K562 (cell line): ENCODE results near the gene TEX14. TPM values are rescaled to one million over a fixed set of nuclear protein-coding genes. Genes with fewer than 3 reads are reported as not detected.
A peak's percentile ranks its signal among the peaks of the same experiment; 100 is the strongest.

Source experiments
- ATAC-seq: fragments of 200-7000 bp; cut with Tn5 transposase; 3 replicates; pipeline ENCODE4 v1.9.1; 2020; ENCODE audit warnings: moderate library complexity
- BruUV-seq: library from RNA; stranded (reverse); fragments of 400-500 nt; replicated peaks from 2 replicates; lab custom pipeline; 2021; lab: Mats Ljungman, UMichigan
- CTCF ChIA-PET: fragments of 300-600 bp; formaldehyde crosslinking; extraction: SDS; loops from one replicate; lab custom pipeline; 2021; ENCODE audit warnings: low intra/inter-chr PET ratio; lab: Yijun Ruan, JAX
- POLR2A ChIA-PET: fragments of 300-600, 350-650 bp; sonication (Branson Sonifier 250); formaldehyde crosslinking; extraction: SDS; loops from one replicate; lab custom pipeline; 2021; ENCODE audit warnings: antibody characterized with exemption, inconsistent platforms; lab: Yijun Ruan, JAX
- DNase-seq, 4 experiments: peaks; one replicate each; pipeline versions ENCODE4 v3.0.0 to v3.0.0-alpha.2; 2011 to 2018; ENCODE audit warnings: low spot score in 3 of 4, mixed read lengths in 3 of 4; ENCODE audit errors: extremely low read depth in 1 of 4
- FAIRE-seq: peaks from 2 replicates; lab custom pipeline; 2011; peaks lifted over from hg19 to GRCh38; lab: Jason Lieb, UNC
- H2AFZ ChIP-seq: 2 replicates; pipeline ENCODE4 v1.6.0; 2011; ENCODE audit warnings: low read depth, low read length, control low read depth, inconsistent platforms
- H3K27ac ChIP-seq: fragments of 200-600 bp; 3 replicates; pipeline ENCODE4 v1.8.0; 2011; ENCODE audit warnings: low read depth, mild to moderate bottlenecking, control low read depth, inconsistent platforms, low read length, moderate library complexity, mixed read lengths; ENCODE audit errors: extremely low read depth
- H3K27me3 ChIP-seq, 2 experiments: fragments of 300-600 bp in 1 of 2; 2 replicates in 1 of 2; 3 replicates in 1 of 2; pipeline versions ENCODE4 v1.6.0 to v1.8.0; 2011; ENCODE audit warnings: inconsistent platforms in 2 of 2, low read length in 2 of 2, mild to moderate bottlenecking in 1 of 2, mixed read lengths in 1 of 2, moderate library complexity in 1 of 2; ENCODE audit not compliant: control insufficient read depth in 2 of 2, insufficient read depth in 2 of 2
- H3K36me3 ChIP-seq: fragments of 300-600 bp; 3 replicates; pipeline ENCODE4 v1.8.0; 2011; ENCODE audit warnings: mild to moderate bottlenecking, low read length, inconsistent platforms; ENCODE audit not compliant: control insufficient read depth, insufficient read depth
- H3K4me1 ChIP-seq, 2 experiments: fragments of 200-600 bp in 1 of 2; replicated peaks in 1 of 2; 2 replicates in 1 of 2; 3 replicates in 1 of 2; pipeline versions ENCODE4 v1.5.1 to v1.8.0; 2011; ENCODE audit warnings: inconsistent platforms in 2 of 2, low read length in 2 of 2, mild to moderate bottlenecking in 1 of 2, mixed read lengths in 1 of 2, moderate library complexity in 1 of 2; ENCODE audit not compliant: control insufficient read depth in 2 of 2, insufficient read depth in 2 of 2
- H3K4me2 ChIP-seq: 2 replicates; pipeline ENCODE4 v1.6.1; 2011; ENCODE audit warnings: low read length, control low read depth, inconsistent platforms, mixed read lengths; ENCODE audit not compliant: insufficient read depth
- H3K4me3 ChIP-seq: fragments of 200-600 bp; sonication (generic), shearing (Covaris generic); 2 replicates; pipeline ENCODE4 v1.5.1; 2016; ENCODE audit warnings: control low read depth, inconsistent platforms
- H3K79me2 ChIP-seq: fragments of 200-600 bp; 3 replicates; pipeline ENCODE4 v1.8.0; 2011; ENCODE audit warnings: low read length, inconsistent platforms; ENCODE audit not compliant: control insufficient read depth, insufficient read depth
- H3K9ac ChIP-seq, 2 experiments: 2 replicates each; pipeline versions ENCODE4 v1.6.0 to v1.6.1; 2011; ENCODE audit warnings: low read depth in 2 of 2, low read length in 2 of 2, control low read depth in 1 of 2, inconsistent platforms in 1 of 2, mild to moderate bottlenecking in 1 of 2, mixed read lengths in 1 of 2; ENCODE audit not compliant: insufficient read depth in 1 of 2
- H3K9me1 ChIP-seq: one replicate; pipeline ENCODE4 v1.6.0; 2011; ENCODE audit warnings: inconsistent platforms, mild to moderate bottlenecking, low read length, moderate library complexity; ENCODE audit not compliant: control insufficient read depth, insufficient read depth
- H3K9me3 ChIP-seq: replicated peaks from 2 replicates; pipeline ENCODE4 v1.5.1; 2011; ENCODE audit warnings: low read depth, low read length, inconsistent platforms; ENCODE audit not compliant: control insufficient read depth, insufficient read depth
- H4K20me1 ChIP-seq: replicated peaks from 2 replicates; pipeline ENCODE4 v1.6.1; 2011; ENCODE audit warnings: low read length, inconsistent platforms, mixed read lengths; ENCODE audit not compliant: control insufficient read depth, insufficient read depth
- C11orf30 ChIP-seq: fragments of 450-650 bp; IDR thresholded peaks from 2 replicates; pipeline ENCODE4 v1.6.1; 2016; ENCODE audit warnings: low read depth, mild to moderate bottlenecking
- CCNT2 ChIP-seq: IDR thresholded peaks from 2 replicates; pipeline ENCODE4 v1.6.1; 2011; ENCODE audit warnings: borderline replicate concordance, low read depth, mild to moderate bottlenecking, moderate library complexity, mixed read lengths, low read length; ENCODE audit not compliant: insufficient read length; ENCODE audit errors: extremely low read depth
- HDAC6 ChIP-seq: IDR thresholded peaks from 2 replicates; pipeline ENCODE4 v1.6.1; 2012; ENCODE audit warnings: low read depth, mild to moderate bottlenecking, control low read depth, inconsistent platforms, low read length, moderate library complexity
- PHB2 ChIP-seq: fragments of 450-650 bp; IDR thresholded peaks from 2 replicates; pipeline ENCODE4 v1.6.1; 2017; ENCODE audit warnings: low read depth
- RAD21 ChIP-seq, 2 experiments: fragments of 250-450 bp in 1 of 2; fragments of 450-650 bp in 1 of 2; sonication (Bioruptor Pico) in 1 of 2; formaldehyde crosslinking in 1 of 2; IDR thresholded peaks in 1 of 2; conservative IDR thresholded peaks in 1 of 2; 2 replicates each; pipeline versions ENCODE4 v1.4.0 to v1.8.0; 2020 to 2022; ENCODE audit warnings: mild to moderate bottlenecking in 2 of 2, moderate library complexity in 1 of 2
- RFX7 ChIP-seq: fragments of 250-450 bp; sonication (Bioruptor Pico); IDR thresholded peaks from 2 replicates; pipeline ENCODE4 v1.5.1; 2021; ENCODE audit warnings: mild to moderate bottlenecking
- STAT5B ChIP-seq: fragments of 250-450 bp; sonication (Bioruptor Pico); IDR thresholded peaks from 2 replicates; pipeline ENCODE4 v1.8.0; 2021; ENCODE audit warnings: mild to moderate bottlenecking, inconsistent platforms
- WGBS: fragments of 100-300 bp; shearing (Covaris generic); methylation state at CpG from one replicate; pipeline ENCODE4 v1.1.6; 2016; ENCODE audit warnings: low coverage, mixed read lengths; ENCODE audit not compliant: insufficient coverage; ENCODE audit errors: missing lambda C conversion rate; 5-methylcytosine and 5-hydroxymethylcytosine counted together
- in situ Hi-C: fragments of 300-500 bp; cut with MboI; formaldehyde crosslinking; loops from 4 replicates; pipeline ENCODE4 v1.15.0; 2018; ENCODE audit warnings: inconsistent platforms, mixed read lengths
- intact Hi-C: fragments of 100-400 bp; cut with micrococcal nuclease; formaldehyde crosslinking; loops from 2 replicates; pipeline ENCODE4 v1.14.2; 2022
- polyA plus RNA-seq, 8 experiments: library from polyadenylated mRNA; depleted of rRNA in 4 of 8; stranded (reverse) in 5 of 8; unstranded in 3 of 8; fragments of >200 nt; fragmentation: Nextera tagmentation in 2 of 8; fragmentation: Illumina TruSeq in 1 of 8; extraction: Ambion mirVana in 2 of 8; extraction: Trizol in 1 of 8; gene quantifications; 2 replicates each; pipeline versions ENCODE4 v1.2.1 to v1.2.3, GENCODE V29; 2011 to 2014; ENCODE audit warnings: inconsistent platforms in 1 of 8, missing spikeins in 1 of 8
- total RNA-seq, 7 experiments: library from RNA; depleted of rRNA in 6 of 7; stranded (reverse); fragments of >200 nt in 6 of 7; fragmentation: Illumina TruSeq in 2 of 7; extraction: Trizol in 2 of 7; gene quantifications; 2 replicates each; pipeline versions ENCODE4 v1.2.1 to v1.2.3, GENCODE V29; 2011 to 2021; ENCODE audit warnings: low replicate concordance in 1 of 7
- TF ChIP-seq, protein P1 (sequence below): fragments of 200-600 bp; sonication (generic); IDR thresholded peaks from one replicate; pipeline ENCODE4 v1.6.1; 2012; ENCODE audit warnings: mild to moderate bottlenecking, low read depth, low read length, inconsistent platforms

TEX14 gene
- total and polyA plus RNA-seq, 9 of the 15 experiments (the other 6 are each of a cell fraction or from before 2014, with no cell fraction given): 0.05 to 0.12 (median 0.09) TPM; not detected in 1

DNA sequence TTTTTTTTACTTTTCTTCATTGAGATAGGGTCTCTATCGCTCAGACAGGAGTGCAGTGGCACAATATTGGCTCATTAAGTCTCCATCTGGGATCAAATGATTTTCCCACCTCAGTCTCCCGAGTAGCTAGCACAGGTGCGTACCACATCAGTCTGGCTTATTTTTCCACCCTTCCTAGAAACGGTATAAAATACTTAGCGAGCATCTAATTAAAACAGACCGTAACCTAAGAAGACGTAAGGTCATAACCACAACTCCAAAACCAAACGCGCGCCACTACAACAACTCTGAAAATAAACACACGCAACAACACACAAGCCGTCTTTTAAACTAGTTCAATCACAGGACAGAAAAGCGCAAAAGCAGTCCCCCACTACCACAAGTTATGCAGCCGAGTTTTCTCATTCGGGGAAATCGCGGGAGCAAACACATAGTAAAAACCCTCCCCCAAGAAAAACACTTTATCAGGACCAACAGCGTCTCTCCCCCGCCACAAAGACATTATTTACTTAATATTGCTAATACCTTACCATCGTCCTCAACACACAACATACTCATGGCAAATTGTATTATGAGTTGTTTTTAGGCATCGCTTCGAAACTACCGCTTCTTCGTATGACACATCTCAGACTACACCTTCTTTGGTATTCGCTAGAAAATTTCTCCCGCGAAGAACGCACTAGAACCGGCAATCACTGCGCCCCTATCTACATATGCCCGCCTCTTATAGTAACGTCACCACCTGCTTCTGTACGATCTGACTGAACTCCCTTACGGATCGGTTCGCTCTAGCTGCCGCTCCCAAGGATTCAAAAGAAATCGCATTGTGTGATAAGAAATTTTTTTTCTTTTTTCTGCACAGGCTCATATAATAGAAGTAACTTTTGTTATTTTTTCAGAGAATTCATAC, 32.8 kb downstream of the TEX14 start:
- Histone ChIP-seq H3K9ac (peak overlapping the region; percentile 79 to 98; a peak in 3 of 4 replicates), H3K36me3 (no peaks in the 10 kb centered on the region), H3K9me3 (no peaks in the 10 kb centered on the region), H3K4me3 (peak overlapping the region; percentile 40), H3K4me2 (peak overlapping the region; percentile 80), H3K79me2 (no peaks in the 10 kb centered on the region), H2AFZ (peak overlapping the region; percentile 95), H3K27ac (peak overlapping the region; percentile 100), H3K9me1 (no peaks in the 10 kb centered on the region), H3K4me1 (peaks cover 3 to 5% of the 10 kb centered on the region in 2 experiments; a peak in 2 of 5 replicates), H4K20me1 (no peaks in the 10 kb centered on the region), H3K27me3 (no peaks in the 10 kb centered on the region)
- intact Hi-C loops: loop anchor here (1.0 kb wide), 3 partner anchors 20 to 141 kb away; no protein-coding TSS in a partner anchor
- BruUV-seq: TSS peak; percentile 100
- DNase-seq (peak; percentile 81 to 96 (median 84)), ATAC-seq (peak; percentile 97), FAIRE-seq (peak; percentile 83)
- 2% methylated on average over 38 of the region's 38 CpGs for WGBS
- POLR2A ChIA-PET: interaction anchor here (0.6 to 11.2 kb wide), 44 partner anchors 12 to 1899 kb away, joined by 3 to 281 read pairs (median 4); partner anchors contain the start of genes MTMR4, RAD51C and TEX14
- in situ Hi-C loops: no loop called here
- CTCF ChIA-PET: no interaction called here
- TF ChIP-seq, protein P1, sequence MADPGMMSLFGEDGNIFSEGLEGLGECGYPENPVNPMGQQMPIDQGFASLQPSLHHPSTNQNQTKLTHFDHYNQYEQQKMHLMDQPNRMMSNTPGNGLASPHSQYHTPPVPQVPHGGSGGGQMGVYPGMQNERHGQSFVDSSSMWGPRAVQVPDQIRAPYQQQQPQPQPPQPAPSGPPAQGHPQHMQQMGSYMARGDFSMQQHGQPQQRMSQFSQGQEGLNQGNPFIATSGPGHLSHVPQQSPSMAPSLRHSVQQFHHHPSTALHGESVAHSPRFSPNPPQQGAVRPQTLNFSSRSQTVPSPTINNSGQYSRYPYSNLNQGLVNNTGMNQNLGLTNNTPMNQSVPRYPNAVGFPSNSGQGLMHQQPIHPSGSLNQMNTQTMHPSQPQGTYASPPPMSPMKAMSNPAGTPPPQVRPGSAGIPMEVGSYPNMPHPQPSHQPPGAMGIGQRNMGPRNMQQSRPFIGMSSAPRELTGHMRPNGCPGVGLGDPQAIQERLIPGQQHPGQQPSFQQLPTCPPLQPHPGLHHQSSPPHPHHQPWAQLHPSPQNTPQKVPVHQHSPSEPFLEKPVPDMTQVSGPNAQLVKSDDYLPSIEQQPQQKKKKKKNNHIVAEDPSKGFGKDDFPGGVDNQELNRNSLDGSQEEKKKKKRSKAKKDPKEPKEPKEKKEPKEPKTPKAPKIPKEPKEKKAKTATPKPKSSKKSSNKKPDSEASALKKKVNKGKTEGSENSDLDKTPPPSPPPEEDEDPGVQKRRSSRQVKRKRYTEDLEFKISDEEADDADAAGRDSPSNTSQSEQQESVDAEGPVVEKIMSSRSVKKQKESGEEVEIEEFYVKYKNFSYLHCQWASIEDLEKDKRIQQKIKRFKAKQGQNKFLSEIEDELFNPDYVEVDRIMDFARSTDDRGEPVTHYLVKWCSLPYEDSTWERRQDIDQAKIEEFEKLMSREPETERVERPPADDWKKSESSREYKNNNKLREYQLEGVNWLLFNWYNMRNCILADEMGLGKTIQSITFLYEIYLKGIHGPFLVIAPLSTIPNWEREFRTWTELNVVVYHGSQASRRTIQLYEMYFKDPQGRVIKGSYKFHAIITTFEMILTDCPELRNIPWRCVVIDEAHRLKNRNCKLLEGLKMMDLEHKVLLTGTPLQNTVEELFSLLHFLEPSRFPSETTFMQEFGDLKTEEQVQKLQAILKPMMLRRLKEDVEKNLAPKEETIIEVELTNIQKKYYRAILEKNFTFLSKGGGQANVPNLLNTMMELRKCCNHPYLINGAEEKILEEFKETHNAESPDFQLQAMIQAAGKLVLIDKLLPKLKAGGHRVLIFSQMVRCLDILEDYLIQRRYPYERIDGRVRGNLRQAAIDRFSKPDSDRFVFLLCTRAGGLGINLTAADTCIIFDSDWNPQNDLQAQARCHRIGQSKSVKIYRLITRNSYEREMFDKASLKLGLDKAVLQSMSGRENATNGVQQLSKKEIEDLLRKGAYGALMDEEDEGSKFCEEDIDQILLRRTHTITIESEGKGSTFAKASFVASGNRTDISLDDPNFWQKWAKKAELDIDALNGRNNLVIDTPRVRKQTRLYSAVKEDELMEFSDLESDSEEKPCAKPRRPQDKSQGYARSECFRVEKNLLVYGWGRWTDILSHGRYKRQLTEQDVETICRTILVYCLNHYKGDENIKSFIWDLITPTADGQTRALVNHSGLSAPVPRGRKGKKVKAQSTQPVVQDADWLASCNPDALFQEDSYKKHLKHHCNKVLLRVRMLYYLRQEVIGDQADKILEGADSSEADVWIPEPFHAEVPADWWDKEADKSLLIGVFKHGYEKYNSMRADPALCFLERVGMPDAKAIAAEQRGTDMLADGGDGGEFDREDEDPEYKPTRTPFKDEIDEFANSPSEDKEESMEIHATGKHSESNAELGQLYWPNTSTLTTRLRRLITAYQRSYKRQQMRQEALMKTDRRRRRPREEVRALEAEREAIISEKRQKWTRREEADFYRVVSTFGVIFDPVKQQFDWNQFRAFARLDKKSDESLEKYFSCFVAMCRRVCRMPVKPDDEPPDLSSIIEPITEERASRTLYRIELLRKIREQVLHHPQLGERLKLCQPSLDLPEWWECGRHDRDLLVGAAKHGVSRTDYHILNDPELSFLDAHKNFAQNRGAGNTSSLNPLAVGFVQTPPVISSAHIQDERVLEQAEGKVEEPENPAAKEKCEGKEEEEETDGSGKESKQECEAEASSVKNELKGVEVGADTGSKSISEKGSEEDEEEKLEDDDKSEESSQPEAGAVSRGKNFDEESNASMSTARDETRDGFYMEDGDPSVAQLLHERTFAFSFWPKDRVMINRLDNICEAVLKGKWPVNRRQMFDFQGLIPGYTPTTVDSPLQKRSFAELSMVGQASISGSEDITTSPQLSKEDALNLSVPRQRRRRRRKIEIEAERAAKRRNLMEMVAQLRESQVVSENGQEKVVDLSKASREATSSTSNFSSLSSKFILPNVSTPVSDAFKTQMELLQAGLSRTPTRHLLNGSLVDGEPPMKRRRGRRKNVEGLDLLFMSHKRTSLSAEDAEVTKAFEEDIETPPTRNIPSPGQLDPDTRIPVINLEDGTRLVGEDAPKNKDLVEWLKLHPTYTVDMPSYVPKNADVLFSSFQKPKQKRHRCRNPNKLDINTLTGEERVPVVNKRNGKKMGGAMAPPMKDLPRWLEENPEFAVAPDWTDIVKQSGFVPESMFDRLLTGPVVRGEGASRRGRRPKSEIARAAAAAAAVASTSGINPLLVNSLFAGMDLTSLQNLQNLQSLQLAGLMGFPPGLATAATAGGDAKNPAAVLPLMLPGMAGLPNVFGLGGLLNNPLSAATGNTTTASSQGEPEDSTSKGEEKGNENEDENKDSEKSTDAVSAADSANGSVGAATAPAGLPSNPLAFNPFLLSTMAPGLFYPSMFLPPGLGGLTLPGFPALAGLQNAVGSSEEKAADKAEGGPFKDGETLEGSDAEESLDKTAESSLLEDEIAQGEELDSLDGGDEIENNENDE: no peak
- no peak for TF ChIP-seq CCNT2
- no peak for TF ChIP-seq STAT5B (CRISPR knock-in tag)
- TF ChIP-seq HDAC6: peak; percentile 98
- TF ChIP-seq RAD21 (CRISPR knock-in tag; conservative IDR thresholded peaks at IDR 0.05 in 1 of 2, IDR thresholded peaks at IDR 0.05 in 1 of 2): peak; percentile 28 to 59; a peak in 3 of 4 replicates
- no peak for TF ChIP-seq C11orf30
- peak; percentile 100 for TF ChIP-seq RFX7 (CRISPR knock-in tag)
- TF ChIP-seq PHB2: peak; percentile 63; the same call in 1 of the 2 replicates
